MM.1S (cell line): ENCODE data around the gene HCN1.

Experiments
- DNase-seq: peaks from one replicate; pipeline ENCODE4 v3.0.0-alpha.2; 2015
- H2AFZ ChIP-seq: fragments of 300-600 bp; sonication (generic); 2 replicates; pipeline ENCODE4 v1.6.0; 2016; ENCODE audit warnings: antibody characterized with exemption, low read length
- H3F3A ChIP-seq: fragments of 300-600 bp; sonication (generic); 2 replicates; pipeline ENCODE4 v1.6.1; 2016; ENCODE audit warnings: mild to moderate bottlenecking, antibody characterized with exemption, low read length, moderate library complexity, mixed read lengths; ENCODE audit not compliant: insufficient read depth
- H3K27ac ChIP-seq: fragments of 300-600 bp; sonication (generic); 2 replicates; pipeline ENCODE4 v1.5.1; 2016; ENCODE audit warnings: mild to moderate bottlenecking, low read length
- H3K27me3 ChIP-seq: fragments of 300-600 bp; sonication (generic); replicated peaks from 2 replicates; pipeline ENCODE4 v1.6.0; 2016; ENCODE audit warnings: low read length; ENCODE audit not compliant: insufficient read depth
- H3K36me3 ChIP-seq: fragments of 300-600 bp; sonication (generic); replicated peaks from 2 replicates; pipeline ENCODE4 v1.6.1; 2016; ENCODE audit warnings: mild to moderate bottlenecking, low read length, mixed read lengths; ENCODE audit not compliant: insufficient read depth
- H3K4me1 ChIP-seq: fragments of 300-600 bp; sonication (generic); 2 replicates; pipeline ENCODE4 v1.6.1; 2016; ENCODE audit warnings: low read length, mixed read lengths
- H3K4me2 ChIP-seq: fragments of 300-600 bp; sonication (generic); 2 replicates; pipeline ENCODE4 v1.6.0; 2016; ENCODE audit warnings: low read depth, low read length
- H3K4me3 ChIP-seq: fragments of 300-600 bp; sonication (generic); 2 replicates; pipeline ENCODE4 v1.5.1; 2016; ENCODE audit warnings: low read length, mixed read lengths
- H3K79me2 ChIP-seq: fragments of 300-600 bp; sonication (generic); 2 replicates; pipeline ENCODE4 v1.6.1; 2016; ENCODE audit warnings: mixed run types, low read length, mixed read lengths
- H3K9ac ChIP-seq: fragments of 300-600 bp; sonication (generic); 2 replicates; pipeline ENCODE4 v1.6.1; 2016; ENCODE audit warnings: low read length, mixed read lengths
- H3K9me2 ChIP-seq: fragments of 300-600 bp; sonication (generic); replicated peaks from 2 replicates; pipeline ENCODE4 v1.6.1; 2016; ENCODE audit warnings: mild to moderate bottlenecking, low read length, mixed read lengths; ENCODE audit not compliant: insufficient read depth
- H3K9me3 ChIP-seq: fragments of 300-600 bp; sonication (generic); replicated peaks from 2 replicates; pipeline ENCODE4 v1.6.1; 2016; ENCODE audit warnings: mild to moderate bottlenecking, low read length, mixed read lengths; ENCODE audit not compliant: insufficient read depth
- H4K20me1 ChIP-seq: fragments of 300-600 bp; sonication (generic); 2 replicates; pipeline ENCODE4 v1.6.1; 2016; ENCODE audit warnings: mild to moderate bottlenecking, low read length, moderate library complexity, mixed read lengths; ENCODE audit not compliant: insufficient read depth
- EZH2 ChIP-seq: fragments of 300-600 bp; sonication (generic); optimal IDR thresholded peaks from 2 replicates; pipeline ENCODE3; 2017; ENCODE audit warnings: low read depth, mild to moderate bottlenecking, antibody characterized with exemption, low read length, mixed read lengths
- EZH2phosphoT487 ChIP-seq: fragments of 300-600 bp; sonication (generic); IDR thresholded peaks from 2 replicates; pipeline ENCODE4 v1.6.1; 2018; ENCODE audit warnings: antibody characterized with exemption, low read length
- TF ChIP-seq, protein P1 (sequence below): fragments of 300-600 bp; sonication (generic); IDR thresholded peaks from 2 replicates; pipeline ENCODE4 v1.5.1; 2016; ENCODE audit warnings: antibody characterized with exemption, low read length, mixed read lengths

HCN1 gene

DNA sequence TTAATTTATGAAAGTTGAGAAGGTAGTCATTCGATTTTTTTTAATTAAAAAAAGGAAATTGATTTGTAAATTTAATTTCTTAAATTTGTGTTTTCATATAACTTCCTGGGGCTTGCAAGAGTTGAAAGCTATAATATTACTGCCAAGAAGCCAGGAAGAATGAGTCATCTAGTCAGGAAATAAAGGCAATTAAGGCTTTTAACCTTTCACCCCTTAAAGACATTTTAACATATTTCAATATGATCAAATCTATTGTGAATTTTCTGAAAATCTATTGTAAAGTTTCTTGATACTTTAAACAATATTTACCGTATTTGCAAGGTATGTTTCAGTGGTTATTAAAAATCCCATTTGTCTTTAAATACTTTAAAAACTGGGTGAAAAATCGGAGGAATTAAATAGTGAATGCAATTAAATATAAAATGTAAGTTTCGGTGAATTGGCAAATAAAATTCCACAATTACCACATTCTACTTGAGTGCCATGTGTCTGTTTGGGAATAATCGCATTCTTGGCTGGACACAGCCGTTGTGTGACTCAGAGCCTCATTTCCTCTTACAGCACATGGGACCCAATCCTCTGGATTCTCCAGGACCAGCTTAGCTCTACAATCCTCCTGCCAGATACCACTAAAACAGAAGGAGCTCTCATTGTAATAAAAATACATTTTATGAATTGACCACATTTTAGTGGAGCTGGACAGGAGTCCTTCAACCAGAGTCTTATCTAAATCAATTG lies 310.7 kb downstream of the HCN1 start:
- Histone ChIP-seq H3K27me3 (no peaks in the 10 kb centered on the region), H3K36me3 (no peaks in the 10 kb centered on the region), H3K79me2 (no peaks in the 10 kb centered on the region), H3K4me1 (no peaks in the 10 kb centered on the region), H3F3A (no peaks in the 10 kb centered on the region), H3K9ac (no peak overlapping the region), H3K9me2 (no peaks in the 10 kb centered on the region), H3K4me2 (no peak overlapping the region), H3K27ac (no peak overlapping the region), H2AFZ (no peak overlapping the region), H3K4me3 (no peak overlapping the region), H3K9me3 (no peaks in the 10 kb centered on the region), H4K20me1 (no peaks in the 10 kb centered on the region)
- TF ChIP-seq, protein P1, sequence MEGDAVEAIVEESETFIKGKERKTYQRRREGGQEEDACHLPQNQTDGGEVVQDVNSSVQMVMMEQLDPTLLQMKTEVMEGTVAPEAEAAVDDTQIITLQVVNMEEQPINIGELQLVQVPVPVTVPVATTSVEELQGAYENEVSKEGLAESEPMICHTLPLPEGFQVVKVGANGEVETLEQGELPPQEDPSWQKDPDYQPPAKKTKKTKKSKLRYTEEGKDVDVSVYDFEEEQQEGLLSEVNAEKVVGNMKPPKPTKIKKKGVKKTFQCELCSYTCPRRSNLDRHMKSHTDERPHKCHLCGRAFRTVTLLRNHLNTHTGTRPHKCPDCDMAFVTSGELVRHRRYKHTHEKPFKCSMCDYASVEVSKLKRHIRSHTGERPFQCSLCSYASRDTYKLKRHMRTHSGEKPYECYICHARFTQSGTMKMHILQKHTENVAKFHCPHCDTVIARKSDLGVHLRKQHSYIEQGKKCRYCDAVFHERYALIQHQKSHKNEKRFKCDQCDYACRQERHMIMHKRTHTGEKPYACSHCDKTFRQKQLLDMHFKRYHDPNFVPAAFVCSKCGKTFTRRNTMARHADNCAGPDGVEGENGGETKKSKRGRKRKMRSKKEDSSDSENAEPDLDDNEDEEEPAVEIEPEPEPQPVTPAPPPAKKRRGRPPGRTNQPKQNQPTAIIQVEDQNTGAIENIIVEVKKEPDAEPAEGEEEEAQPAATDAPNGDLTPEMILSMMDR: no peak
- no peak for DNase-seq

DNA sequence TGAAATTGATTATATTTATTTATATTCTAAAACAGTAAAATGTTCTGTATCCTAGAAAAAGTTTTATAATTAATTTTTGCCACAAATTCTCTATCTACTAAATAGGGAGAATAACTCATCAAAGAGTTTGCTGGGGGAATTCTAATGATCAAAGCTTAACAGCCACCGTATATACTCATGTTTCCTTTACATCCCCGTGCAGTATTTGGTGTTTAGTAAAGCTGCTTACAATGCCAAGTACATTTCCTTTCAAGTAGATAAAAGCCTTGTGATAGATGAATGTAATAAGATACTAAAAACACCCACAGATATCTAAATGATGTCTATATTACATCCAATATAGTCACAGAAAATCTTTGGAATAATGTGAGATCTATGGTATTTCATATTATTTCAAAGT lies 312.2 kb downstream of the HCN1 start:
- Histone ChIP-seq H2AFZ (no peak overlapping the region), H3K4me1 (no peaks in the 10 kb centered on the region), H3K36me3 (no peaks in the 10 kb centered on the region), H3K79me2 (no peaks in the 10 kb centered on the region), H4K20me1 (no peaks in the 10 kb centered on the region), H3K9me2 (no peaks in the 10 kb centered on the region), H3K9ac (no peak overlapping the region), H3K9me3 (no peaks in the 10 kb centered on the region), H3K27ac (no peak overlapping the region), H3K27me3 (no peaks in the 10 kb centered on the region), H3F3A (no peaks in the 10 kb centered on the region), H3K4me3 (no peak overlapping the region), H3K4me2 (no peak overlapping the region)
- DNase-seq: no peak
- TF ChIP-seq, protein P1: no peak
- no peak for TF ChIP-seq EZH2phosphoT487
- no peak for TF ChIP-seq EZH2

DNA sequence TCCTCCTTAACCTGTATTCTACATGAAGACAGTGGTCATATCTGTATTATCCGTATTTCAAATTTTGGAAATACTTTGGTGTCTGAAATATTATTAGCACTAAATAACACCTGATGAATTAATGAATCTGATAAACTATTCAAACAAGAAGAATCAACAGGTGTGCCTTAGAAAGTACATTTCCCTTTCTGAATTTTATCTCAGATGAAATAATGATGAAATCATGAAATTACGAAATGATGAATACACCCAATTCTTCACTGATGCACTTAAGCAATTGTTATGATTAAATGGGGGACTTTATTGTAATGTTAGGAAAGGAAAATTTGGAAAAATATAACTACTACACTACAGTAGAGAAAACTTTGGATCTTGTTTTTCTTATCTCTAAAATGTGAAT lies 313.6 kb downstream of the HCN1 start:
- H3K27ac ChIP-seq: no peak overlapping the region
- H2AFZ ChIP-seq: no peak overlapping the region
- no peak for DNase-seq
- H3K4me1 ChIP-seq: no peaks in the 10 kb centered on the region
- H4K20me1 ChIP-seq: no peaks in the 10 kb centered on the region
- no peaks in the 10 kb centered on the region for H3K9me2 ChIP-seq
- H3K79me2 ChIP-seq: no peaks in the 10 kb centered on the region
- no peaks in the 10 kb centered on the region for H3K9me3 ChIP-seq
- H3K36me3 ChIP-seq: no peaks in the 10 kb centered on the region
- H3K4me3 ChIP-seq: no peak overlapping the region
- TF ChIP-seq EZH2phosphoT487 (no peak), EZH2 (no peak)
- TF ChIP-seq, protein P1: no peak
- no peak overlapping the region for H3K4me2 ChIP-seq
- H3K27me3 ChIP-seq: no peaks in the 10 kb centered on the region
- H3F3A ChIP-seq: no peaks in the 10 kb centered on the region
- H3K9ac ChIP-seq: no peak overlapping the region
